Dermis microvascular lymphatic vessel endothelial cell (primary cell): ENCODE measurements around the gene MAN1A2. TPM values are rescaled to one million over a fixed set of nuclear protein-coding genes. Genes with fewer than 3 reads are reported as not detected.
A peak's percentile ranks its signal among the peaks of the same experiment; 100 is the strongest.
"Not testable (repeated sequence)": the region's sequence is repeated elsewhere in the genome, so short reads cannot be mapped to it uniquely, and the experiment has no call there.

Experiments
- DNase-seq, 2 donors: peaks; one replicate each; pipeline versions ENCODE4 v3.0.0 to v3.0.0-alpha.2; 2010; ENCODE audit warnings: low read depth in 2 of 2
- total RNA-seq: library from RNA; depleted of rRNA; stranded (reverse); fragments of >200 nt; gene quantifications from 2 replicates; pipeline ENCODE4 v1.2.1, GENCODE V29; 2014

MAN1A2 gene
- 33.9 and 38.2 TPM in 2 replicates for total RNA-seq

DNA sequence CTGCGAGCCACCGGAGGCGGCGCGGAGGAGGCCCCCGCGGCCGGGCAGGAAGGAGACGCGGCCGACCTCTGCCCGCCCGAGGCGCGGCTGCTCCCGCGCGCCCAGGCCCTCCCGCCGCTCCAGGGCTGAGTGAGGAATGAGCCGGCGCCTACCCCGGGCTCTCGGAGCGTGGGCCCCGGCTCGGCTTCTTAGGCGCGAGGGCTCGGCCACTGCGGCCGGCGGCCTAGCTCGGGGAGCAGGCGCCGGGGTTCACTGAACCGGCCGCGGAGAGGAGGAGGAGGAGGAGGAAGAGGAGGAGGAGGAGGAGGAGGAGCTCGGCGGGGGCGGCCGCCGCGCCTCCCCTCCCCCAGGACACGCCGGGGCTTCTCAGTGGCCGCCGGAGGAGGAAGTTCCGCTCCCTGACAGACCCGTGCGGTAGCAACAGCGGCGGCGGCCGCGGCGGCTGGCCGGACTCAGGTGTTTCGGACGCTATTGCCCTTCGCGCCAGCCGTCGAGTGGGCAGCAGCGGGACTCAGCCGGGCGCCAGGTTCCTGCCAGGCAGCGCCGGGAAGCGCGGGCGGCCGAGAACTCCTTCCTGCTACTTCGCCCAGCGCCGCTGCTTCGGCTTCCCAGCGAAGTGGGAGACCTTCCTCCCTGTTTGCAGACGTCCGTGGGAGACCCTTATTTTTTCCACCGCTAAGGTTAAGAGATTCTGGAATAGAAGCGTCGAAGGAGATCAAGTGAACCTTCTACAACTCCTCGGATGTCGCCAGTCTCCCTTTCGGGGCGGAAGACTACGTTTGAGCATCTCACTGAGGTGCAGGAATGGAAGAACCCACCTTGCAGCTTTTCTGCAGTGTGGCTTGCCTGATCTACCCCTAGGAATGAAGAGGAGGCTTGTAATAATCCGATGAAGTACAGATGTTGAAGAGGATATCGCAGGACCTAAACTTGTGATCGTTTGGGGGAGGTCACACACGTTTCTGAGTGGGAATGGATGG lies at the start of gene MAN1A2:
MAN1A2 (plus strand) TSS at position 404 of the 980 bp plus-strand sequence. CDS start 735 bp downstream, outside the sequence.
- peak; percentile 54 to 93 for DNase-seq

GRCh38 chr1:117318011-117318410 lies 49.2 kb upstream of the MAN1A2 start:
- DNase-seq: no peak

DNA sequence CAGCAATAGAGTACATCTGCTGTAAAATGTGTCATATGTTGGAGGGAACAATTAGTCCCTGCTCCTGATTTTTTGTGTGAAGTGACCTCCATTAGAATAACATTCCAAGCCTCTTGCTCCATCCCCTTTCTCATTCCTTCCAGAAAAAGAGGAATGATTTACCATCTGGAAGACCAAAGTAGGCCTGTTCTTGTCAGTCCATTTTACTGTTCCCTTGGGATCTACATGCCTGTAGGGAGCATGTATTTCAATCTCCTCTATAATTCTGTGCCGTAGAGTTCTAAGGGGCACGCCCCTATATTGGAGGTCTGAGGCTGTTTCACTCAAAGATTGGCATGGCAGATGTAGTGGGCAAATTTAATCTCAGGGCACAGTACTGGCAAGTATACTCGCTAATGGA lies 48.8 kb upstream of the MAN1A2 start:
- no peak for DNase-seq

- DNase-seq: no peak
These were observed 46.7 kb upstream of the MAN1A2 start for GRCh38 chr1:117320515-117320914.

GRCh38 chr1:117321680-117322609 lies 45.3 kb upstream of the MAN1A2 start:
- DNase-seq: no peak

DNA sequence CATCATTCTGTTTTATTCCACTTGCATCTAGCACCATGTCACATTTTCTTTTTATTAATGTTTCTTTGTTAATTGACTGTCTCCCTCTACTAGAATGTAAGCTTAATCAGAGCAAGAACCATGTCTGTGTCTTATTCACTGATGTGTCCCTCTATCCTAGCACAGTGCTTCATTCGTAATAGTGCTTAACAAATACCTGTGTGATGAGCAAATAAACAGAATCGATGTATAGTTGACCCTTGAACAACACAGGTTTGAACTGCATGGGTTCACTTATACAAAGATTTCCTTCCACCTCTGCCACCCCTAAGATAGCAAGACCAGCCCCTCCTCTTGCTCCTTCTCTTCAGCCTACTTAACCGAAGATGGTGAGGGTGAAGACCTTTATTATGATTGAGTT lies 42.9 kb upstream of the MAN1A2 start:
- no peak for DNase-seq

- DNase-seq: not testable (repeated sequence)
These were observed 41.2 kb upstream of the MAN1A2 start for GRCh38 chr1:117326035-117326434.

GRCh38 chr1:117327011-117327410 lies 40.2 kb upstream of the MAN1A2 start:
- DNase-seq: no peak

GRCh38 chr1:117335376-117336086 lies 31.7 kb upstream of the MAN1A2 start:
- no peak for DNase-seq

DNA sequence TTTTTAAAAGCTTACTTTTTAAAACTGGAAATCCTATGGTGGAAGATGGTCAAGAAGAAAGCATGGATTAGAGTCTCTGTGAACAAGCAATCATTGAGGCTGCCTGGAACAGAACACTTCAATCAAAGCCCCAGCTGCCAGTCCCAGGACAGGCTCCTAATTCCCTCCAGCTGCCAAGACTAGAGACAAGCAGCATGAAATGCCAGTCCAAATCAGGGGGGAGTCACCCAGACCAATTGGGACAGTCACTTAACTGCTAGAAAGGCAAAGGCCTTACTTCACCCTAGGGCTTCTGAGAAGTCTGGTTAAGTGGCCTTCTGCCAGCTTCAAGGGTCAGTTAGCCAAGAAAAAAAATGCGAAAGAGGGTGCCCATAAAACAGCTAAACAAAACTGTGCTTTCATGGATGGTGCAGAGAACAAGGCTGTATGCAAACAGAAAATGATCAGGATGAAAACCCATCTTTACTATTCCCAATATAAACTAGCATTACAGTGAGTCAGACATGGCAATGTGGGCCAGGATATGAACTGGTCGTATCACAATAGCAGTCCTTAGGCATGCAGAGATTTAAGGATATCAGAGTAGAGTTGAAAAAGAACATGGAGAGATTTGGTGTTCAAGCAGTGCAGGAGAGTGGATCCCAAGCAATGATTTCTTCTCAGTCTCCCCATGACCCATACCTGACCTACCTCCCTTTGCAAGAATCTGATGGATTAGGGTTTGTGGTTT lies 31.0 kb upstream of the MAN1A2 start:
- DNase-seq: no peak

- peak in 1 of 2 donors; percentile 9 for DNase-seq
These were observed 27.2 kb upstream of the MAN1A2 start for GRCh38 chr1:117339866-117340700.

DNA sequence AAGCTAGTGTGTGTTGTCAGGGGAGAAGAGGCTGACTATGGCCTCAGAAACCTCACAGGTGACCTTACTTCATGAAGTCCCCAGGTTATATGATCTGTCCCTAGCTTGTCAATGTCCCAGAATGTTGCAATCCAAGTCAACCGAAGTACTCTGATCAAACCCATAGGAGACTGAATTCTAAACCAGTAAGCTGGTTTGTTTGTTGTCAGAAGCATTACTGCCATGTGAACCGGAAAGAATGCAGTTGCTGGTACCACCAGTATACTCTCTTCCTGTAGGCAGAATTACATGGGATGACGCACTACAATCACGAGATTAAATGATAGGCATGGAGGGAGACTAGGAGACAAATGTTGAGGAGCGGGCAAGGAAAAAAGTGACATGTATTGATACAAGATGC lies 26.1 kb upstream of the MAN1A2 start:
- no peak for DNase-seq

DNA sequence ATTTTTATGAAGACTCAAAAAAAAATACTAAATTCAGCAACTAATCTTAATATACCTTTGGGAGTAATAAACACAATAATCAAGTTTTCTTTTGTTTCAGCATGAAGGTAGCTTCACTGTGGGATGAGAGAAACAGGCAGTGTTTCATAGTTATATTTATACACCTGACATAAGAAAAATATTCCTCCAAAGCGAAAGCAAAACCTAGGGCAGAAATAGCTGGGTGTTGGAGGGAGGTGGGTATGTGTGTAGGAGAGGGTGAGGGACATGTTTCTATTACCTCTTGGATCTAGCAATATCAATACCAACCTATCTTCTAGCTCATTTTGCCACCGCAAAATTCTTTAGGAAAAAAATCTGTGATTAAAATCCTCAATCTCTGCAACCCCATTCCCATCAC lies 24.9 kb upstream of the MAN1A2 start:
- DNase-seq: no peak

DNA sequence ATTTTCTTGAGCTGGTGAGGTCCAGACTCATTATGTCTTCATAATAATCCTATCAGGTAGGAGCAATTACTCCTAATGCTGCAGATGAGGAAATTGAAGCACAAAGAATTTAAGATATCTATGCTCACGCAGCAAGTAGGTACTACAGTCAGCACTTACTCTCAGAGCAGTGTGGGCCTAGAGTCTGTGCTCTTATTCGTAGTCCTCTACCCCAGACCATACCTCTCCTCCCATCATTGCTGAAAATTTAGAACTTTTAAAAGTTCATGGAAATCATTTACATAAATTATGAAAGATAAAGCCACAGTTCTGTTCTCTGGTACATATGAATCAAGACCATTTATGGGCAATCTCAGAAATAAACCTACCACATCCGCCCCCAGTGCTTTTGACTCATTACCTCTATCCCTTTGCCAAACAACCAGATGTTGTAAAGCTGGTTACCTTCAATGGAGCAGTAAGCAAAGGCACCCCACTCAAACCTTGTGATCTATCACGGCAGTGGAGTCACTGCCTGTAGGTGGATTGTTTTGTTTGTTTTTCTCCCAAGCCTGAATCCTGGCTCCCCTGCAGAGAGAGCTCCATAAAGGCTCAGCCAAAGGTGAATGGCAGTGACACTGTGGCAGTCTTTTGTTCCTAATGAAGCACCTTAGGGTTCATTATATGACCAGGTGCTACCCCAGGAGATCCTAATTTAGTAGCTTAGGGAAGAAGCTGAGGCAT lies 20.9 kb upstream of the MAN1A2 start:
- no peak for DNase-seq

DNA sequence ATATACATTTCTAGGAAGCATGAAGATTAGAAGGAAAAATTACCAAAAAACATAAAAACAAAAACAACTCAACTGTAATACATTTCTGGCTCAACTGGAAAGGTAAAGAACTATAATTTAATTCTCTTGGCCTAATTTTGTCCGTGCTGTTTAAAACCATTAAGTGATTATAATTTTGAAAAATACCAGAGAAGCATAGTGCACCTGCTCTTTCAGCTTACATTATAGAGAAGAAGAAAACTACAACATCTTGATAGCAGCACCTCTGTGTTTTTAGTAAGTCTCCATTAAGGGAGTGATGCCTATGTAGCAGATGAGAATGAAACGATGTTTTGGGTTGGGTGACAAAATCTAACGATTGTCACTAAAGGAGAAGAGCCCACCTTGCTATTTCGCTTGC lies 19.3 kb upstream of the MAN1A2 start:
- DNase-seq: no peak

- not testable (repeated sequence) for DNase-seq
These were observed 14.6 kb upstream of the MAN1A2 start for GRCh38 chr1:117352695-117353094.

DNA sequence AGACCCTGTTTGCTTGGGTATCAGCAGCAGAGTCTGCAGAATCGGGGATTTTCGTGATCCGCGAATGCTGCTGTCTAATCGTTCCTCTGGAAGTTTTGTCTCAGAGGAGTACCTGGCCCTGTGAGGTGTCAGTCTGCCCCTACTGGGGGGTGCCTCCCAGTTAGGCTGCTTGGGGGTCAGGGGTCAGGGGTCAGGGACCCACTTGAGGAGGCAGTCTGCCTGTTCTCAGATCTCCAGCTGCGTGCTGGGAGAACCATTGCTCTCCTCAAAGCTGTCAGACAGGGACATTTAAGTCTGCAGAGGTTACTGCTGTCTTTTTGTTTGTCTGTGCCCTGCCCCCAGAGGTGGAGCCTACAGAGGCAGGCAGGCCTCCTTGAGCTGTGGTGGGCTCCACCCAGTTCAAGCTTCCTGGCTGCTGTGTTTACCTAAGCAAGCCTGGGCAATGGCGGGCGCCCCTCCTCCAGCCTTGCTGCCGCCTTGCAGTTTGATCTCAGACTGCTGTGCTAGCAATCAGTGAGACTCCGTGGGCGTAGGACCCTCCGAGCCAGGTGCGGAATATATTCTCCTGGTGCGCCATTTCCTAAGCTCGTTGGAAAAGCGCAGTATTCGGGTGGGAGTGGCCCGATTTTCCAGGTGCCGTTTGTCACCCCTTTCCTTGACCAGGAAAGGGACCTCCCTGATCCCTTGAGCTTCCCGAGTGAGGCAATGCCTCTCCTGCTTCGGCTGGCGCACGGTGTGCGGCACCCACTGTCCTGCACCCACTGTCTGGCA lies 9.2 kb upstream of the MAN1A2 start:
- not testable (repeated sequence) for DNase-seq

GRCh38 chr1:117358604-117358887 lies 8.7 kb upstream of the MAN1A2 start:
- DNase-seq: not testable (repeated sequence)
